ENCODE measurements around the gene PDCD2. TPM values are rescaled to one million over a fixed set of nuclear protein-coding genes. Genes with fewer than 3 reads are reported as not detected.

Gene PDCD2
- total RNA-seq, 2 donors from 2014 or later, result 50.1 to 71.1 TPM

GRCh38 chr6:170542031-170542719 is 42.3 kb downstream of the PDCD2 start:
- Histone ChIP-seq H3K36me3 (peaks cover 66% of the 10 kb centered on the region), H3K27ac (no peak overlapping the region), H3K4me1 (ENCODE audit: control insufficient read depth in 1 of 2, low read depth in 2 of 2) (no peaks in the 10 kb centered on the region), H3K9me3 (no peaks in the 10 kb centered on the region), H3K4me3 (no peak overlapping the region), H3K27me3 (replicated peaks; ENCODE audit: insufficient read depth) (no peaks in the 10 kb centered on the region)
- ATAC-seq (ENCODE audit: insufficient number of reproducible peaks, low FRiP score, low read depth) (no peak), DNase-seq (ENCODE audit: low spot score) (no peak)
- no peak for TF ChIP-seq CTCF (IDR thresholded peaks at IDR 0.05)

- ATAC-seq (ENCODE audit: insufficient number of reproducible peaks, low FRiP score, low read depth) (no peak), DNase-seq (ENCODE audit: low spot score) (no peak)
- Histone ChIP-seq H3K4me3 (no peak overlapping the region), H3K4me1 (ENCODE audit: control insufficient read depth in 1 of 2, low read depth in 2 of 2) (no peaks in the 10 kb centered on the region), H3K27me3 (replicated peaks; ENCODE audit: insufficient read depth) (no peaks in the 10 kb centered on the region), H3K36me3 (peaks cover 53% of the 10 kb centered on the region), H3K9me3 (no peaks in the 10 kb centered on the region), H3K27ac (no peak overlapping the region)
- no peak for TF ChIP-seq CTCF (IDR thresholded peaks at IDR 0.05)
Observed at GRCh38 chr6:170537329-170537728, 47.1 kb downstream of the PDCD2 start.

- Histone ChIP-seq H3K4me1 (ENCODE audit: control insufficient read depth in 1 of 2, low read depth in 2 of 2) (no peaks in the 10 kb centered on the region), H3K36me3 (peaks cover 46% of the 10 kb centered on the region), H3K27me3 (replicated peaks; ENCODE audit: insufficient read depth) (no peaks in the 10 kb centered on the region), H3K27ac (no peak overlapping the region), H3K4me3 (no peak overlapping the region), H3K9me3 (no peaks in the 10 kb centered on the region)
- no peak for ATAC-seq (ENCODE audit: insufficient number of reproducible peaks, low FRiP score, low read depth)
- TF ChIP-seq CTCF (IDR thresholded peaks at IDR 0.05), result no peak
- no peak for DNase-seq (ENCODE audit: low spot score)
Observed at GRCh38 chr6:170536671-170537070, 47.8 kb downstream of the PDCD2 start.

GRCh38 chr6:170535004-170535403 is 49.4 kb downstream of the PDCD2 start:
- no peak for ATAC-seq (ENCODE audit: insufficient number of reproducible peaks, low FRiP score, low read depth)
- Histone ChIP-seq H3K9me3 (no peaks in the 10 kb centered on the region), H3K27ac (no peak overlapping the region), H3K4me1 (ENCODE audit: control insufficient read depth in 1 of 2, low read depth in 2 of 2) (no peaks in the 10 kb centered on the region), H3K36me3 (peaks cover 38% of the 10 kb centered on the region), H3K27me3 (replicated peaks; ENCODE audit: insufficient read depth) (no peaks in the 10 kb centered on the region), H3K4me3 (no peak overlapping the region)
- no peak for TF ChIP-seq CTCF (IDR thresholded peaks at IDR 0.05)
- no peak for DNase-seq (ENCODE audit: low spot score)

GRCh38 chr6:170533792-170534191 is 50.6 kb downstream of the PDCD2 start:
- Histone ChIP-seq H3K36me3 (peaks cover 38% of the 10 kb centered on the region), H3K4me1 (ENCODE audit: control insufficient read depth in 1 of 2, low read depth in 2 of 2) (no peaks in the 10 kb centered on the region), H3K9me3 (no peaks in the 10 kb centered on the region), H3K27ac (no peak overlapping the region), H3K4me3 (no peak overlapping the region), H3K27me3 (replicated peaks; ENCODE audit: insufficient read depth) (no peaks in the 10 kb centered on the region)
- no peak for DNase-seq (ENCODE audit: low spot score)
- TF ChIP-seq CTCF (IDR thresholded peaks at IDR 0.05), result no peak
- no peak for ATAC-seq (ENCODE audit: insufficient number of reproducible peaks, low FRiP score, low read depth)

Measured in thoracic aorta (tissue), 2 donors.